Measurements from ENCODE around the gene TGM1. TPM values are rescaled to one million over a fixed set of nuclear protein-coding genes. Genes with fewer than 3 reads are reported as not detected.
A peak's percentile ranks its signal among the peaks of the same experiment; 100 is the strongest.

TGM1 gene
- total RNA-seq, 1 donor from 2014 or later: 6.2 TPM

DNA sequence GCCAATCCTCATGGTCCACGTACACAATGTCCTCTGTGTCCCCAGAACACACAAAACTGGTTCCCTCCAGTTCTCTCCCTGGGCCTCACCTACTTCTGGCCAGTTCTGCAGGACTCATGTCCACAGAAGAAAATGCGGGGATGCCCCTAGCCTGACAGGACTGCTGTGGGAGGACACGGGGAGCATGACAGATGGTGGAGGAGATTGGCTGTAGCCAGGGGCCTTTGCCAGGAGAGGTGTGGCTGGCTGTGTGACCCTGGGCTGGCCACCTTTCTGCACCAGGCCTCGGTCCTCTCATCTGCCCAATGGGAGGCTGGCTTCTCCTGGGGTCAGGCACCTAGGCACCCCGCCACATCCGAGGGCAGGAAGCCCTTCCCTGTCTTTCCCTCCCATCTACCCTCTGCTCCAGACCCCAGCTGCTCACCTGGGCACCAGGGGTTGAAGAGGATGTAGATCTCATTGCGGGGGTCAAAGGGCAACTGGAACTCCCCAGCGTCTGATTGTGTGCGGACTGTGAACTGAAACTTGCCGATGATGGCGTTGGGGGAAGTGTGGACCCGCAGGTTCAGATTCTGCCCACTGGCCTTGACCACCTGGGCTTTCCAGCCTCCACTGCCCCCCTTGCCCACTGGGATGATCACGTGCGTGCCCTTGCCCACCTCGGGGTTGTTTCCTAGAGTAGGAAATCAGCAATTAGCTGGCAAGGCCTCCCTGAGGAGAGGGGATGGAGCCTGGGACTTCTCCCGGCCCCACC, 2.8 kb downstream of the TGM1 start:
- Mint-ChIP-seq H3K4me3 (no peak overlapping the region), H3K36me3 (ENCODE audit: low read depth) (peaks cover 10% of the 10 kb centered on the region), H3K4me1 (no peaks in the 10 kb centered on the region), H3K27me3 (no peaks in the 10 kb centered on the region), H3K27ac (no peak overlapping the region), H3K9me3 (no peaks in the 10 kb centered on the region)
- intact Hi-C loops (cut with micrococcal nuclease): no loop called here
- no peak for DNase-seq

DNA sequence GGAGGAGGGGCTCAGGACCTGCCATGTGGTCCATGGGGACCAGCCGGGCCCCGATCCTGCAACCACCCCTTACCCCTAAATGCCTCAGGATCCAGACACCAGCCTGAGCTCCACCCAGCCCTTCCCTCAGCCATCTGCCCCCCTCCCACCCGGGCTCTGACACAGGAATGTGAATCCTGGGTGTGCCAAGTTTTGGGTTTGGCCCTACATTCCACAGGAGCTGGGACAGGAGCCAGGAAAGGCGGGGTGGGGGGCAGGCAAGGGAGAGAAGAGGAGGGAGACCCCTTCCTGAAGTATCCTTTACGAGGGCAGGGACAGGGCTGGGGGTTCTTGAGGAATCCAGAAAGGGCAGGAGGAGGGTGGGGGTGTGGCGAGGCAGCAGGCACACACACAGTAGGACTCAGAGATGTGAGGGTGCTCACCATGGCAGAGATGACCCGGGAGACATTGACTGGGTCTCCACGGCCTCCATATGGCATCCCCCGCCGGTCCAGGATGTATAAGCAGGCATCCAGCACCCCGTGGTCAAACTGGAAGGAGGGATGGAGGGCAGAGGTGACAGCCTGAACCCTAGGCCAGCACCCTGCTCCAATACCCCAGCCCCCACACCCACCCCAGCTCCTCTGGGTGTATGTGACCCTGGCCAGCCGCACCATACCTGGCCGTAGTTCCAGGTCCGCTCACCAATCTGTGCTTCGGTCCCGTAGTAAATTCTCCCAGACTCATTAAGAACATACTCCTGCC, 3.5 kb downstream of the TGM1 start:
- H3K9me3 Mint-ChIP-seq: no peaks in the 10 kb centered on the region
- intact Hi-C loops (cut with micrococcal nuclease): no loop called here

DNA sequence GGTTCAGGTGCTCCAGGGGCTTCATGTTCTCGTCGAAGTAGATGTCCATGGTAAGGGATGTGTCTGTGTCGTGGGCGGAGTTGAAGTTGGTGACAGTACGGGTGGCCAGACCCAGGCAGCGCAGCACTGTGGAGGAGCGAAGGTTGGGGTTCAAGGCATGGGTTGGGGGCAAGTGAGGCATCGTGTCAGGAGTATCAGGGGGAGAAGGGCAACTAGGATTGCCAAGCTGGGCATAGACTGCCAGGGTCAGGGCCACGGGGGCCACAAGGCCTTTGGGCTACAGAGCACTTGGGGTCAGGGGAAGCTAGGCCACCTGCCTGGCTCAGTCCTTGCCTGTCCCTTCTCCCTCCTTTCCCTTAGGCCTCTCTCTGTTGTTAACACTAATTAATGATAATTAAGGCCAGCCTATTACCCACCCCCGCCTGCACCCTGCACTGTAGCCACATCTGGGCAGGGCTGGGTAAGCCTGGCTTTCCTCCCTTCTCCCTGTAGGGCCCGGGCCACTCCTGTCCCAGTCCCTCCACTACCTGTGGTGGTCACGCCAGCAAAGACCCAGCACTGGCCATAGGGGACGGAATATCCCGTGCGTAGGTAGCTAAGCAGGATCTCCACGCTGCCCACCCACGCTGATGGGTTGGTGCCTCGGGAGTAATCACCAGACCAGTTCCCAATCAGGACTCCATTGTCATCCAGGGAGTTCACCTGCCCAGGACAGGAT, 4.3 kb downstream of the TGM1 start:
- intact Hi-C loops (cut with micrococcal nuclease): no loop called here
- DNase-seq: no peak
- Mint-ChIP-seq H3K4me1 (no peaks in the 10 kb centered on the region), H3K27me3 (no peaks in the 10 kb centered on the region), H3K36me3 (ENCODE audit: low read depth) (peaks cover 14% of the 10 kb centered on the region), H3K27ac (no peak overlapping the region), H3K9me3 (no peaks in the 10 kb centered on the region), H3K4me3 (no peak overlapping the region)

More for the DNA sequence above, 3.5 kb downstream of the TGM1 start:
- H3K27ac Mint-ChIP-seq: no peak overlapping the region
- no peak overlapping the region for H3K4me3 Mint-ChIP-seq
- no peak for DNase-seq
- H3K4me1 Mint-ChIP-seq: no peaks in the 10 kb centered on the region
- no peaks in the 10 kb centered on the region for H3K27me3 Mint-ChIP-seq
- peaks cover 9% of the 10 kb centered on the region for H3K36me3 Mint-ChIP-seq (ENCODE audit: low read depth)

DNA sequence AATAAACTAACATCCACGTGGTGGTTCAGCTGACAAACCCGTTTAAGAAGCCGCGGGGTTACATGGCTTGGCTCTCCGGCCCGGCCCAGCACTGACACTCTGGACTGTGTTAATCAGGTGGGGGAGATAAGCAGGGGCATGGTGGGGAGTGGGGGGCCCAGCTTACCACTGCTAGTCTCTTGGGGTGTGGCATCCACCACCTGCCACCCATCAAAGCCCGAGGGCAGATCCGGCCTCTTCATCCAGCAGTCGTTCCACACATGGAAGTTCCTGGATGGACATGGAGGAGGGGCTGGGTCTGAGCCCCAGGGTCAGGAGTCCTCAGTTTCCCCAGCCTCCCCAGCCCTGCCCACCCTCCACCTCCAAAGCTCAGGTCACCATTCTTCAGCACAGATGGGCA, 4.9 kb downstream of the TGM1 start:
- Mint-ChIP-seq H3K27me3 (no peaks in the 10 kb centered on the region), H3K4me3 (no peak overlapping the region), H3K9me3 (no peaks in the 10 kb centered on the region), H3K4me1 (no peaks in the 10 kb centered on the region), H3K36me3 (ENCODE audit: low read depth) (peaks cover 14% of the 10 kb centered on the region), H3K27ac (no peak overlapping the region)
- intact Hi-C loops (cut with micrococcal nuclease): no loop called here
- no peak for DNase-seq

DNA sequence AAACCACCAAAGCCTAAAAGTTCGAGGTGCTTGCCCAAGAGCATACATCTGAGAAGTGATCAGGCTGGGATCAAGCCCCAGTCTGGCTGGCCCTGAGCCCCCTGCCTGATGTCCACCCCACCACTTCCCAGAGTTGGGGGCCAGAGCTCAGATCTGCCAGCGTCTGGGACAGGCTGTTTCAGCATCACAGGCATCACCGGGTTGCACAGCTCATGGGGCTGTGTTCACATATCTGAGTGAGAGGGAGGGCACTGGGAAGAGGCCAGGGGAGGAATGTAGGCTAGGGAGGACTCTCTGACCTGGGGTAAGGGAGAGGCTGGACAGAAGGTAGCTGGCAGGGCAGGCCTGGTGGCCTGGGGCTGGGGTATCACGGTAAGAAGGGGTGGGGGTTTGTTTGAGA, 6.0 kb downstream of the TGM1 start:
- DNase-seq: no peak
- no peaks in the 10 kb centered on the region for H3K27me3 Mint-ChIP-seq
- no peak overlapping the region for H3K27ac Mint-ChIP-seq
- H3K4me1 Mint-ChIP-seq: no peaks in the 10 kb centered on the region
- H3K36me3 Mint-ChIP-seq (ENCODE audit: low read depth): peaks cover 11% of the 10 kb centered on the region
- H3K4me3 Mint-ChIP-seq: no peak overlapping the region
- H3K9me3 Mint-ChIP-seq: no peaks in the 10 kb centered on the region
- intact Hi-C loops (cut with micrococcal nuclease): no loop called here

DNA sequence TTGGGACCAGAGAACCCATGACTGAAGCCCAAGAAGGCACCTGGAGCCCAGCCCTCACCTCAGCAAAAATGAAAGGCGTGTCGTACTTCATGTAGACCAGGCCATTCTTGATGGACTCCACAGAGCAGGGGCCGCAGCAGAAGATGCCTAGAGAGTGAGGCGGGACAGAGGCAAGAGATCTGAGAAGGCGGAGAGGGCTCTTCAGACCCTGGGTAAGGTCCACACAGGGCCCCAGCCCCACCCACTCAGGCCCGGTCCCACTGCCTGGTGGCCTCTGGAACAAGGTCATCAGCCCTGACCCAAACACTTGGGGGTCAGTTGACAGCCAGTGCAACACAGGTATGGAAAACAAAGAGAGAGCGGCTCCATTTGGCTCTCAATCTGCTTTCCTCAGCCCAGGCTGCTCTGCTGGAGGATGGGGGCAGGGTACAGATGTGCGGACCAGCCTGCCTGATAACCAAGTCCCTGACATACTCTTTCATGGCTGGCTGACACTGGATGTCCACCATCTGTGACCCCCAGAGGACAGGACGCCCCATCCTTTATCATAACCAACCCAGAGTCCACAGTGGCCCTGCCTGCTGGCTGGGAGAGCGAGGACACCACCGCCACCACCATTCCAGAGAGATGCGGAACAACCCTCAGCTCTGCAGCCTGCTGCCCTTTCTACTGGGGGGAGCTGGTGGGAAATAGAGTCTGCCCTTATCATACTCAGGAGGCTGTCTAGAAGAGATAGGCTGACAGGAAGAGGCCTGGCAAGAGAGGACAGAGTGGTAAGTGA, 6.9 kb downstream of the TGM1 start:
- DNase-seq: no peak
- Mint-ChIP-seq H3K4me3 (no peak overlapping the region), H3K27ac (no peak overlapping the region), H3K4me1 (peaks cover 7% of the 10 kb centered on the region), H3K27me3 (no peaks in the 10 kb centered on the region), H3K9me3 (no peaks in the 10 kb centered on the region), H3K36me3 (ENCODE audit: low read depth) (peaks cover 11% of the 10 kb centered on the region)
- intact Hi-C loops (cut with micrococcal nuclease): no loop called here

DNA sequence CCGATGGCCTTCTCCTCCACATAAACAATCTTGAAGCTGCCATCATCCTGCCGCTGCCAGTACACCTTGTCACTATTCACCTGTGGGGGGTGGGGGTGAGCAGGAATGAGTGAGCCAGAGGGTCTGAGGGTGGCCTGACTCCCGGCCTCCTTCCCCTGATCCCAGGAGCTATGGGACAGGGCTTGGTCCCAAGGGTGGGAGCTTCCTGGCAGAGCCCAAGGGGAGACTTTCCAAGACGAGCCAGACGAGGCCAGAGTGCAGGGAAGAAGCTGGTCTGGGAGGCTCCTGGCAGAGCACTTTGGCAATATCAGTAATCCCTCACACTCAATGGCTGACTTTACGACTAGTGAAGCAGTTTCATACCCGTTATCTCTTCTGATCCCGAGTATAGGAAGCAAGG, 7.5 kb downstream of the TGM1 start:
- DNase-seq: no peak
- Mint-ChIP-seq H3K27ac (no peak overlapping the region), H3K9me3 (no peaks in the 10 kb centered on the region), H3K4me1 (peaks cover 14% of the 10 kb centered on the region), H3K36me3 (ENCODE audit: low read depth) (peaks cover 12% of the 10 kb centered on the region), H3K27me3 (no peaks in the 10 kb centered on the region), H3K4me3 (no peak overlapping the region)
- intact Hi-C loops (cut with micrococcal nuclease): no loop called here

DNA sequence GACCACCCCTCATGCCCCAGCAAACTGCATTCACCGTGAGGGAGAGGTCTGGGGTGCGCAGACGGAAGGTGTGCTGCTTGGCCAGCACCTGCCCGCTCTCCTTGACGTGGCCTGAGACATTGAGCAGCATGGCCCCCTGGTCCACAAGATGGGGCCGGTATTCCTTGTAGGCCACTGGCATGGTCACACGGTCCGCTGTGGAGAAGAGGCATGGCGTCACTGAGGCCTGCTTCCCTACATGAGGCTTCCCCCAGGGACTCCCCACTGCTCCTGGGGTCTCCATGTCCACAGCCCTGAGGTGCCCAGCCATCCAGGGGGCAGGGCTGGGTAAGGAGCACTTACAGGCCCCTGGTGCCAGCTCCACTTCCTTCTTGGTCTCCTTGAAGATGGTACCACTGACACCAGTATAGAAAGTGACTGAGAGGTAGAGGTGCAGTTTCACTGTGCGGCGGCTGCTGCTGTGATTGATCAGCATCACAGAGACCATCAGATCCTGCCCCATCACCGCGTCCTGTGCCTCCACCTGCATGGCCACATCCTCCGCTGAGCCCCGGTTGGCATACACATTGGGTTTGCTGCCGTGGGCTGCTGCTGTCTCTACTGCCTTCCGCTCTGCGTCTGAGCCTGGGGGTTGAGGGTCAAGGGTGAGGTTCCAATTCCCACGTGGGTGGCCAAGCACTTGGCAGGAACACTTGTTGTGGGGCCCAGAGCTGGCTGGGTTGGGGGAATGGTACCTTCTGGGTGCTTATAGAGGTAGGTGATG, 8.2 kb downstream of the TGM1 start:
- no peaks in the 10 kb centered on the region for H3K27me3 Mint-ChIP-seq
- H3K9me3 Mint-ChIP-seq: no peaks in the 10 kb centered on the region
- no peak overlapping the region for H3K27ac Mint-ChIP-seq
- peaks cover 20% of the 10 kb centered on the region for H3K4me1 Mint-ChIP-seq
- intact Hi-C loops (cut with micrococcal nuclease): no loop called here
- no peak for DNase-seq
- H3K4me3 Mint-ChIP-seq: no peak overlapping the region
- peaks cover 13% of the 10 kb centered on the region for H3K36me3 Mint-ChIP-seq (ENCODE audit: low read depth)

DNA sequence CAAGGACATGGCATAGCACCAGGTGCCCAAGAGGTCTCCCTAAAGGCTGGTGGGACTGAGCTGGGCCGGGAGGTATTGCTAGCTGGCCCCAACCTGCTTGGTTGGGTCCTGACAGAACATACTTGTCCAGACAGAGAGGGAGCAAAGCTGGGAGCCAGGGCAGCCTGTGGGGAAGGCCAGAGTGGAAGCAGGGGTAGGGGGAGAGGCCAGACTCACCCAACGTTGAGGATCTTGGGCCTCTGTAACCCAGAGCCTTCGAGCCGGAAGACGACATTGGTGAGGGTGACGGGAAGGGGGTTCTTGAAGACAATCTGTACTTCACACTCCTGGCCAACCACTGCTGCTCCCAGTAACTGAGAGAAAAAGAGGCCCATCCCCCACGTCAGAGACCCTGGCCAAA, 9.0 kb downstream of the TGM1 start:
- H3K9me3 Mint-ChIP-seq: no peaks in the 10 kb centered on the region
- peaks cover 15% of the 10 kb centered on the region for H3K36me3 Mint-ChIP-seq (ENCODE audit: low read depth)
- no peak overlapping the region for H3K4me3 Mint-ChIP-seq
- H3K27ac Mint-ChIP-seq: no peak overlapping the region
- intact Hi-C loops (cut with micrococcal nuclease): no loop called here
- no peak for DNase-seq
- peaks cover 26% of the 10 kb centered on the region for H3K4me1 Mint-ChIP-seq
- no peaks in the 10 kb centered on the region for H3K27me3 Mint-ChIP-seq

DNA sequence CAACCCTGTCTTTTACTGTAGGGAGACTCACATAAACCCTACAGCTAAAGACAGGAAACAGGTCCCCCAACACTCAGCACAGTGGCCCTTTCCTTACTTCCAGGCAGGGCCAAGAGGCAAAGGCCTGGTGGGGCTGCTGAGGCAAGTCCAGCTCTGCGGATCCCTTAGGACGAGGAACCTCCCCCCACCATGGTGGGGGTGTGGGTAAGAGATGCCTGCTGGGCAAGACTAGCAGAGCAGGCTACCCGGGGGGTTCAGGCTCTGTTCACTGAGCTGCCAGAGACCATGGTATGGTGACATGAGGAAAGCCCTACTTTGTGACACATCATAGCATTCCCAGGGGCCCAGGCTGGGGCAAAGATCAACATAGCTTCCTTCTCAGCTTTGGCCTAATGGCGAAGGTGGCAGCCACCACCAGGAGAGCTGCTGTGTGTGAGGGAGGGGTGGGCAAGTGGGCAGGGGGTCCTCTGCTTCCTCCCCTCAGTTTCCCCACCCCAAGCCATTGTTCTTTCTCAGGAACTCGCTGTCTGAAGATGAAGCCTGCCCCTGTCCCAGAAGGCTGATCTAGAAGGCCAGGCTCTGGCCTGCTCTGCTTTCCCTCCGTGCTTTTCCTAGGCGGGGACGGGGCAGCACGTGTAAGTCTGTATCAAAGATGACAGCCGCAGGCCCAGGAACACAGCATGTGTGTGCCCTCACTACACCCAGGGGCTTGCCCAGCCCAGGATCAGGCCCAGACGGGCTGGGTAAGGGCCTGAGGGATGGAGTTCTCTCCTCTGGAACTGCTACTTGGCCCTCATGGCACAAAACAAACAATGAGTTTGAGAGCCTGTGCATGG, 10.5 kb downstream of the TGM1 start:
- H3K36me3 Mint-ChIP-seq (ENCODE audit: low read depth): peaks cover 15% of the 10 kb centered on the region
- no peaks in the 10 kb centered on the region for H3K27me3 Mint-ChIP-seq
- no peak overlapping the region for H3K27ac Mint-ChIP-seq
- no peak for DNase-seq
- no peaks in the 10 kb centered on the region for H3K9me3 Mint-ChIP-seq
- peaks cover 36% of the 10 kb centered on the region for H3K4me1 Mint-ChIP-seq
- intact Hi-C loops (cut with micrococcal nuclease): no loop called here
- H3K4me3 Mint-ChIP-seq: no peak overlapping the region

DNA sequence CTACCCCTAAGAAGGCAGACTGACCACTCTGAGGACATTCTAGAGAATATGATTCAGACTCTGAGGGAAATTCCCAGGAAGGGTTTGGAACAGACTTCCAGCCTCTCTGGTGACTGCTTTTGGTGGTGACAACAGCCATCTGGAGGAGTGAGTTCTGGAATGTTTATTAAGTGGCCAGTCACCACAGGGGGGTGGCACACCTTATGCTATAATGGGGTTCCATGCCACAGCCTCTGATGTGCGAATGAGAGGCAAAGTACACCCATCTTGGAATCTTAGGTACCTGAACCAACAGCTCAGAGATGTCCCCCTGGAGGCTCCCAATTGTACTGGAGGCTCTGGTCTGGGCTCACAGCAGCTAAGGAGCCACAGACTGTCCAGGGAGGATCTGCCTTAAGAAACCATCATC, 11.1 kb downstream of the TGM1 start:
- intact Hi-C loops (cut with micrococcal nuclease): no loop called here
- Mint-ChIP-seq H3K9me3 (no peaks in the 10 kb centered on the region), H3K27me3 (no peaks in the 10 kb centered on the region), H3K36me3 (ENCODE audit: low read depth) (peaks cover 14% of the 10 kb centered on the region), H3K4me3 (no peak overlapping the region), H3K27ac (no peak overlapping the region), H3K4me1 (peaks cover 40% of the 10 kb centered on the region)
- no peak for DNase-seq

DNA sequence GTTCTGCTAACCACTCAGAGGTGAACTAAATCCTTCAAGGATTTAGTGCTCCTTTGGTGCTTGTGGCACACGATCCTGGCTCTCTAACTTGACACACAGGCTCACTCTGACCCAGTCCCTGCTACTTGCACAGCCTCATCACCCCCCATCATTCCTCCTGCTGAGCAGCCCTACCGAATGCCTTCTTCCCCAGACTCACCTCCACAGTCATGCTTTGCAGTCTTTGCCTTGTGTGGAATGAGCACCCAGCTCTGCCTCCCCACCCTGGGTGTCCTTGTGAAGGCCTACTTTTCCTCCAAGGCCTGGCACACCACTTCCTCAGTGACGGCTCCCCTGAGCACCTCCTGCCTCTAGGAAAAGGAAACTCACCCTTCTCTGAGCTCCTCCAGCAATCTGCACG, 12.6 kb downstream of the TGM1 start:
- peaks cover 42% of the 10 kb centered on the region for H3K4me1 Mint-ChIP-seq
- H3K4me3 Mint-ChIP-seq: peak overlapping the region; percentile 65
- H3K27ac Mint-ChIP-seq: peak overlapping the region; percentile 85
- no peaks in the 10 kb centered on the region for H3K27me3 Mint-ChIP-seq
- H3K36me3 Mint-ChIP-seq (ENCODE audit: low read depth): peaks cover 14% of the 10 kb centered on the region
- no peak for DNase-seq
- no peaks in the 10 kb centered on the region for H3K9me3 Mint-ChIP-seq
- intact Hi-C loops (cut with micrococcal nuclease): no loop called here
